ENCODE results near the gene SPACA5. TPM values are rescaled to one million over a fixed set of nuclear protein-coding genes. Genes with fewer than 3 reads are reported as not detected.
"Not testable (repeated sequence)": the region's sequence is repeated elsewhere in the genome, so short reads cannot be mapped to it uniquely, and the experiment has no call there.

The SPACA5 gene
- total RNA-seq, 3 donors from 2014 or later (not counting 1 experiment from before 2014, with no cell fraction given) = not detected

- Mint-ChIP-seq H3K4me3 (peak overlapping the region; percentile 25), H3K36me3 (no peaks in the 10 kb centered on the region), H3K4me1 (peaks cover 18 to 20% of the 10 kb centered on the region in 2 donors), H3K27me3 (ENCODE audit: low read depth in 2 of 2) (no peaks in the 10 kb centered on the region), H3K9me3 (no peaks in the 10 kb centered on the region), H3K27ac (peak overlapping the region in 1 of 2 donors; percentile 74)
- ATAC-seq = no peak
- Histone ChIP-seq H3K27me3 (ENCODE audit: control insufficient read depth, insufficient read depth, low read length) (no peaks in the 10 kb centered on the region), H3K27ac (ENCODE audit: low read length) (no peak overlapping the region), H3K4me1 (ENCODE audit: control insufficient read depth, insufficient read depth, low read length) (peaks cover 9% of the 10 kb centered on the region), H3K9me3 (ENCODE audit: control insufficient read depth, insufficient read depth, low read length) (no peaks in the 10 kb centered on the region), H3K4me3 (ENCODE audit: low read length) (no peak overlapping the region), H3K36me3 (ENCODE audit: control insufficient read depth, insufficient read depth, low read length) (no peaks in the 10 kb centered on the region)
- intact Hi-C loops (cut with micrococcal nuclease) = loop anchor here (5.0 to 10.0 kb wide), 3 partner anchors 68 to 830 kb away; partner anchors contain the start of genes ELK1, UBA1 and UXT
- WGBS (ENCODE audit: insufficient coverage) = 83% methylated on average over 2 of the region's 3 CpGs
- no peak for TF ChIP-seq CTCF (IDR thresholded peaks at IDR 0.05)
- no peak for DNase-seq
Observed at GRCh38 chrX:48022738-48023137, 15.9 kb downstream of the SPACA5 start.

- Histone ChIP-seq H3K27ac (ENCODE audit: low read length) (no peak overlapping the region), H3K4me3 (ENCODE audit: low read length) (no peak overlapping the region), H3K9me3 (ENCODE audit: control insufficient read depth, insufficient read depth, low read length) (no peaks in the 10 kb centered on the region), H3K4me1 (ENCODE audit: control insufficient read depth, insufficient read depth, low read length) (peaks cover 9% of the 10 kb centered on the region), H3K36me3 (ENCODE audit: control insufficient read depth, insufficient read depth, low read length) (no peaks in the 10 kb centered on the region), H3K27me3 (ENCODE audit: control insufficient read depth, insufficient read depth, low read length) (no peaks in the 10 kb centered on the region)
- intact Hi-C loops (cut with micrococcal nuclease) = loop anchor here (5.0 to 10.0 kb wide), 3 partner anchors 71 to 463 kb away; partner anchors contain the start of genes ARAF, ELK1 and UXT
- Mint-ChIP-seq H3K27ac (peak overlapping the region in 1 of 2 donors; percentile 60), H3K36me3 (no peaks in the 10 kb centered on the region), H3K4me1 (peaks cover 18 to 20% of the 10 kb centered on the region in 2 donors), H3K27me3 (ENCODE audit: low read depth in 2 of 2) (no peaks in the 10 kb centered on the region), H3K9me3 (no peaks in the 10 kb centered on the region), H3K4me3 (no peak overlapping the region)
- 4% methylated on average over 4 of the region's 7 CpGs for WGBS (ENCODE audit: insufficient coverage)
- peak; percentile 52 for TF ChIP-seq CTCF (IDR thresholded peaks at IDR 0.05)
- ATAC-seq (peak in 1 of 3 donors; percentile 19), DNase-seq (peak in 1 of 2 donors; percentile 79)
Observed at GRCh38 chrX:48025561-48025960, 18.8 kb downstream of the SPACA5 start.

GRCh38 chrX:48027545-48027944, 20.8 kb downstream of the SPACA5 start:
- peaks cover 12 to 14% of the 10 kb centered on the region in 2 donors for H3K4me1 Mint-ChIP-seq
- H3K9me3 Mint-ChIP-seq; H3K27ac ChIP-seq (ENCODE audit: low read length); H3K36me3 ChIP-seq (ENCODE audit: control insufficient read depth, insufficient read depth, low read length); H3K9me3 ChIP-seq (ENCODE audit: control insufficient read depth, insufficient read depth, low read length); H3K4me3 ChIP-seq (ENCODE audit: low read length); H3K4me1 ChIP-seq (ENCODE audit: control insufficient read depth, insufficient read depth, low read length); H3K27me3 ChIP-seq (ENCODE audit: control insufficient read depth, insufficient read depth, low read length); H3K4me3 Mint-ChIP-seq; H3K27ac Mint-ChIP-seq; ATAC-seq; H3K27me3 Mint-ChIP-seq (ENCODE audit: low read depth in 2 of 2); DNase-seq; H3K36me3 Mint-ChIP-seq: not testable (repeated sequence)
- WGBS (ENCODE audit: insufficient coverage) = no CpG with 5 or more reads among the region's 4 CpGs
- intact Hi-C loops (cut with micrococcal nuclease) = loop anchor here (5.0 to 10.0 kb wide), 3 partner anchors 73 to 465 kb away; partner anchors contain the start of genes ARAF, ELK1 and UXT

- Mint-ChIP-seq H3K27me3 (ENCODE audit: low read depth in 2 of 2) (no peaks in the 10 kb centered on the region), H3K4me1 (peaks cover 12 to 14% of the 10 kb centered on the region in 2 donors), H3K4me3 (no peak overlapping the region), H3K36me3 (no peaks in the 10 kb centered on the region), H3K27ac (no peak overlapping the region), H3K9me3 (no peaks in the 10 kb centered on the region)
- no peaks in the 10 kb centered on the region for H3K36me3 ChIP-seq (ENCODE audit: control insufficient read depth, insufficient read depth, low read length)
- intact Hi-C loops (cut with micrococcal nuclease) = loop anchor here (5.0 to 10.0 kb wide), 3 partner anchors 73 to 466 kb away; partner anchors contain the start of genes ARAF, ELK1 and UXT
- ATAC-seq = no peak
- no peaks in the 10 kb centered on the region for H3K9me3 ChIP-seq (ENCODE audit: control insufficient read depth, insufficient read depth, low read length)
- no peak overlapping the region for H3K27ac ChIP-seq (ENCODE audit: low read length)
- TF ChIP-seq CTCF (IDR thresholded peaks at IDR 0.05) = no peak
- DNase-seq = no peak
- whole genome bisulfite sequencing (ENCODE audit: insufficient coverage) = 95% methylated on average over 8 of the region's 8 CpGs
- no peaks in the 10 kb centered on the region for H3K27me3 ChIP-seq (ENCODE audit: control insufficient read depth, insufficient read depth, low read length)
- H3K4me1 ChIP-seq (ENCODE audit: control insufficient read depth, insufficient read depth, low read length) = peaks cover 7% of the 10 kb centered on the region
- no peak overlapping the region for H3K4me3 ChIP-seq (ENCODE audit: low read length)
Observed at GRCh38 chrX:48028091-48028490, 21.3 kb downstream of the SPACA5 start.
